Stimulated activated naive CD8-positive, alpha-beta T cell treated with anti-CD3 and anti-CD28 coated beads, Interleukin-15, Interleukin-2, amounts not matched to agents 100 U/mL and 50 U/mL, for 24 hours (primary cell): Measurements from ENCODE around the gene ABCB8.
A peak's percentile ranks its signal among the peaks of the same experiment; 100 is the strongest.

Source experiments
- ATAC-seq: fragments of 150-1000 bp; cut with Tn5 transposase; one replicate; pipeline ENCODE4 v1.10.0; 2021
- DNase-seq: peaks from one replicate; pipeline ENCODE4 v3.0.0; 2021

The ABCB8 gene

DNA sequence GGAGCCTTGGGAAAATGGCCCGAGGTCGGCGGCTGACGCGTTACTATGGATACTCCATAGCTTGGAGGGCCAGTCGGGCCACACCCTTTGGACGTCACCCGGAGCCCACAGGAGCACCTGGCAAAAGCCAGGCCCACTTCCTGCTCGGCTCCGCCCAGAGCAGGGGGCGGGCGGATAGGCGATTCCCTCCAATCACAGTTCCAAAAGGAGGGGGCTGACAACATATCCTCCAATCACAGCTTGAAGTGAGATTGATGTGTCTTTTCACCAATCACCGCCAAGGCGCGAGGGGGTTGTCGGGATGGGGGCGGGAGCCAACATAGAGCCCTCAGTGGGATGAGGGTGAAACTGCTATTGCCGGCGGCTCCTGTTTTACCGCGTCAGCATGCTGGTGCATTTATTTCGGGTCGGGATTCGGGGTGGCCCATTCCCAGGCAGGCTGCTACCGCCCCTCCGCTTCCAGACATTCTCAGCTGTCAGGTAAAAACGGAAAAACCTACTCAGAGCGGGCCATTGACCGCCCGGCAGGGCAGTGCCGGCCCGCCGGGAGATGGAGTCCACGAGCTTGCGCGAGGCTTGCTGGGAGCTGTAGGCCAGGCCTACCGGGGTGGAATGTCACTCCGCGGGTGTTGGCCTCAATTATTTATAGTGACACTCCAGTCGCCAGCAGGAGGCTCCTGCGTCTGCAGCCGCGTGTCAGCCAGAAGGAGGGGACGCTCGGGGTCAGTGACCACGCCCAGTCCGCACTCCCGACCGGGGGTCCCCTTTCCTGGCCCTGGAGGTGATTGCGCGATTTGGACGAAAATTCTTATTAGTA lies at the start of gene ABCB8:
TSS of gene ABCB8 (plus strand) at position 320 of the 817 bp plus-strand sequence. CDS start at position 386, 66 bp downstream.
- peak; percentile 97 for DNase-seq
- ATAC-seq, result peak; percentile 93

DNA sequence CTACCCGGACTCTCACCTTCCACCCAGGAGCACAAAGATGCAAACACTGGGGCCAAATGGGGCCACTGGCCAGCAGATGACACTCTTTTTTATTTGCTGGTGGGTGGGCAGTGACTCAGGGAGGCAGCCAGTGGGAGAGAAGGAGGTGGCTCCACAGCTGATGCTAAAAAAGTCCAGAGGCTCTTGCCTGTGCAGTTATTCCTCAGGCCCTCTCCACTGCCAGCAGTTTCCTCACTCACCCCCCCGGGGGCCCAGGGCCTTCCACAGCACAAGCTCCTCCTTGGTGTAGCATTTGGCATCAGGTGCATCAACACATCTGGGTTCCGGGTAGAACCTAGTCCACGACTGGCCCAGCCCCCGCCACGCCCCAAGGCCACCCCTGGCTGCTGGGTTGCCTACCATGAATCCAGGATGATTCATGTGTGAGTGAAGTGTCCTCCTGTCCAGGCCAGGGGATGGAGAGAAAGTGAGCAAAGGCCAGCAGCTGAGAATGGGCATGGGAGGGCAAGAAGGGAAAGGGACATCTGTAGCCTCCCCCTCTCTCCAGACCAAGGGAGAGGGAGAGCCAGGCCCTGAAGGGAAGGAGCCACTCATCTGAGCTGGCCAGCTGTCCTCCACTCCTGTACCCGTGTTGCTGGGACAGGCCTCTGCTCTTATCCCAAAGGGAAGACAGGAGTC lies 48.4 kb upstream of the ABCB8 start:
- no peak for ATAC-seq
- no peak for DNase-seq

DNA sequence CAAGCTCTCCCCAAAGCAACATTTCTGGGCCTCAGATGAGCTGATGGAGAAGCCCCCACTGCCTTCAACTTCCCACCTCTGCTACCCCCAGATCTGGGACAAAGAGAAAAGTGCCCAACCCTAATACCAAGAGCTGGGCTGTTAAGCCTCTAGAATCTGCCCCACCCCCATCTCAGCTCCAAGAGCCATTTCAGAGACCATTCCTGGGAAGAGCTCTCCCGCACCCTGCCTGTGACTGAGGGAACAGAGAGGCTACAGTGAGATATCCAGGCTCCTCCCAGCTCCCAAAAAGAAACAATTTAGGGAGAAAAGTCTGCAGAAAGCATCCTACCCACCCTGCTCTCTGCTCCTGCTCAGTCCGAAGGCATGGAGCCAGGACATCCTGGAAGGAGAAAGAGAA lies 47.6 kb upstream of the ABCB8 start:
- DNase-seq (no peak), ATAC-seq (no peak)

DNA sequence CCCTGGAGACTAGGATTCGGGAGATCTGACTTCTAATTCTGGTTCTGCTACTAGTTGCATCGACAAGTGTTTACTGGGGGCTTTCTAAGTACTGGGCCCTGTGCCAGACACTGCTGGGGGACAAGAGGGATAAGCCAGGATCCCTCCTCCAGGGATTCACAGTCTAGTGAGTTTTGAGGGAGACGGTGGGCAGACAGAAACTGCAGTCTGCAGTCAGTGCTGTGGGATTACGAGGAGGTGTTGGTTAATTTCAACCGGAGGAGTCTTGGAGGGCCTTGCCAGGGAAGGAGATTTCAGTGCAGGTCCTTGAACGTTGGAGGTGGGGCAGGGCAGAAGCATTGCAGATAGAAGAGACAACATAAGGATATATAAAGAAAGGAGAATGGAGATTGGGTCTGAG lies 46.6 kb upstream of the ABCB8 start:
- no peak for ATAC-seq
- DNase-seq, result no peak

- no peak for DNase-seq
- no peak for ATAC-seq
Measured at GRCh38 chr7:150982351-150982750, 45.9 kb upstream of the ABCB8 start.

DNA sequence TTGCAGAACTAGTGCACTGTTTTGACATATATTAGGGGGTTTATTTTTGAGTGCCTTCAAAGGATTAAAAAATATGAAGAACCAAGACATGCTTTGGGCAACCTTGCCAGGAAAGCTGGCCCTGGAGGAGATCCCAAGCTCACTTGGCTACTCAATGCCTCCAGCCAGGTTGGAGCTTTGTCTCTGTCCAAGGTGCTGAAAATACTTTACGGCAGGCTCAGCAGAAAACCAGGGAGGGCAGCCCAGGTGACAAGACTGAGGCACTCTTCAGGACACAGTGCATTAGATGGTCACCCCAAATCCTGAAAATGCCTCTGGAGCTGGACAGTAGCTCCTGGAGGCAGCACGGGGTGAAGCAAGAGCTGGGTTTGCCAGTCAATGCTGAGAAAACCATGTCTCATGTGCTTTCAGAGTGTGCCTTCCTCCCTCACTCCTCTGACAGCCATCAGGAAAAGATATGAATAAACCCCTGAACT lies 44.3 kb upstream of the ABCB8 start:
- ATAC-seq (no peak), DNase-seq (no peak)

DNA sequence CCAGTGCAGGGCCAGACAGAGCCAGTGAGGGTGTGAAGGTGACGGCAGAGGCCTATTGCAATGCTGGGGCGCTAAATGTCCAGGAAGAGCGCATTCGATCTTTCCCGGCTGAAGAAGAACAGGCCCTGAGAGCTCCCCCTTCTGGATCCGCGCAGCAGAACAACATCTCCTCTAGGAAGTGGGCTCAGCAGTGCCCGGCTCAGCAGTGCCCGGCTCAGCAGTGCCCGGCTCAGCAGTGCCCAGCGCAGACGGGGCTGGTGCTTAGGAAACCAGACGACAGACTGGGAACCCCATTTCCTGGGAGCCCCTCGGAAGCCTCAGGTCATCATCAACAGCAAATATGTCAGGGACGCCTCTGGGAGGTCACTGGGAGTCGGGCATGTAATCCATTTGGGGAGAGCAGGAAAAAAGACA lies 42.1 kb upstream of the ABCB8 start:
- ATAC-seq (peak; percentile 37), DNase-seq (peak; percentile 71)

- no peak for ATAC-seq
- no peak for DNase-seq
Measured at GRCh38 chr7:150986556-150986955, 41.7 kb upstream of the ABCB8 start.

- ATAC-seq (peak; percentile 51), DNase-seq (peak; percentile 81)
Measured at GRCh38 chr7:150988230-150989226, 39.7 kb upstream of the ABCB8 start.

- ATAC-seq, result no peak
- DNase-seq, result no peak
Measured at GRCh38 chr7:150989456-150989855, 38.8 kb upstream of the ABCB8 start.

GRCh38 chr7:150990416-150991186 lies 37.6 kb upstream of the ABCB8 start, which contains the start of gene NOS3:
Gene NOS3 (plus strand): TSS chr7:150991017. CDS start chr7:150993804, 2,787 bp downstream.
- no peak for ATAC-seq
- no peak for DNase-seq

DNA sequence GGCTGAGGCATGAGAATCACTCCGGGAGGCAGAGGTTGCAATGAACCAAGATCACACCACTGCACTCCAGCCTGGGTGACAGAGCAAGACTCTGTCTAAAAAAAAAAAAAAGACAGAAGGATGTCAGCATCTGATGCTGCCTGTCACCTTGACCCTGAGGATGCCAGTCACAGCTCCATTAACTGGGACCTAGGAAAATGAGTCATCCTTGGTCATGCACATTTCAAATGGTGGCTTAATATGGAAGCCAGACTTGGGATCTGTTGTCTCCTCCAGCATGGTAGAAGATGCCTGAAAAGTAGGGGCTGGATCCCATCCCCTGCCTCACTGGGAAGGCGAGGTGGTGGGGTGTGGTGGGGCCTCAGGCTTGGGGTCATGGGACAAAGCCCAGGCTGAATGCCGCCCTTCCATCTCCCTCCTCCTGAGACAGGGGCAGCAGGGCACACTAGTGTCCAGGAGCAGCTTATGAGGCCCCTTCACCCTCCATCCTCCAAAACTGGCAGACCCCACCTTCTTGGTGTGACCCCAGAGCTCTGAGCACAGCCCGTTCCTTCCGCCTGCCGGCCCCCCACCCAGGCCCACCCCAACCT lies 36.1 kb upstream of the ABCB8 start:
- DNase-seq (no peak), ATAC-seq (no peak)

- DNase-seq, result no peak
Measured at GRCh38 chr7:150992833-150993302, 35.4 kb upstream of the ABCB8 start.

DNA sequence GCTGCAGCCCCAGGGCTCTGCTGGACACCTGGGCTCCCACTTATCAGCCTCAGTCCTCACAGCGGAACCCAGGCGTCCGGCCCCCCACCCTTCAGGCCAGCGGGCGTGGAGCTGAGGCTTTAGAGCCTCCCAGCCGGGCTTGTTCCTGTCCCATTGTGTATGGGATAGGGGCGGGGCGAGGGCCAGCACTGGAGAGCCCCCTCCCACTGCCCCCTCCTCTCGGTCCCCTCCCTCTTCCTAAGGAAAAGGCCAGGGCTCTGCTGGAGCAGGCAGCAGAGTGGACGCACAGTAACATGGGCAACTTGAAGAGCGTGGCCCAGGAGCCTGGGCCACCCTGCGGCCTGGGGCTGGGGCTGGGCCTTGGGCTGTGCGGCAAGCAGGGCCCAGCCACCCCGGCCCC lies 34.7 kb upstream of the ABCB8 start:
- DNase-seq (no peak), ATAC-seq (no peak)

More at GRCh38 chr7:150992833-150993302, 35.4 kb upstream of the ABCB8 start:
- no peak for ATAC-seq

DNA sequence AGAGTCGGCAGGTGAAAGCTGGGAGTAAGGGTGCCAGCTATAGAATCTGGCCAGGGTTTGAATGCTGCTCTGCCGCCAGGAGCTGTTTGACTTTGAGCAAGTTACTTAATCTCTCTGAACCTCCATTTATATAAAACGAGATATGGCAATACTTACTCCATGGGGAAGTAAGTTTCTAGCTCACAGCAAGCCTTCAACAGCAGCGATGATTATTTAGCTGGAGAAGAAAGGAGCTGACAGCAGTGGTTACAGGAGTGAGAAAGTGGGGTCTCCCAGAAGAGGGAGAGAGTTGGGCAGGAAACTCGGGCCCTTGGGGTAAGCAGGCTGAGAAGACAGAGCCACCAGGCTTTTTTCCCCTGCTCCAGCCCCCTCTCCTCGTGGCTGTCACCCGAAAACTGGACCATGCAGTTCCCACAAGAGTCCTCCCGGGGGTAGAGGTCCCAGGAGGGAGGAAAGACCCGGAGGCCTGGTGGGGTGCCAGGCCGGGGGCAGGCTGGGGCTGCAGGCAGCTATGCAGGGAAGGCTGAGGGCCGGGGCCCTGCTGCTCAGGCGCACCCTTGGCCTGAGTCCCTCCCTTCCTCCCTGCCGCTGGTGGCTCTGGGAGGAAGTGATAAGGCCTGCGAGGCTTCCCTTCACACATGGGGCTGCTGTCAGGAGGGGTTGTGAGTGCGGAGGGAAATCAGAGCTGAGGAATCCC lies 34.0 kb upstream of the ABCB8 start:
- no peak for DNase-seq
- peak; percentile 25 for ATAC-seq

GRCh38 chr7:150994838-150995510 lies 33.3 kb upstream of the ABCB8 start:
- no peak for ATAC-seq
- no peak for DNase-seq

- DNase-seq (no peak), ATAC-seq (no peak)
Measured at GRCh38 chr7:150996376-150997074, 31.7 kb upstream of the ABCB8 start.

DNA sequence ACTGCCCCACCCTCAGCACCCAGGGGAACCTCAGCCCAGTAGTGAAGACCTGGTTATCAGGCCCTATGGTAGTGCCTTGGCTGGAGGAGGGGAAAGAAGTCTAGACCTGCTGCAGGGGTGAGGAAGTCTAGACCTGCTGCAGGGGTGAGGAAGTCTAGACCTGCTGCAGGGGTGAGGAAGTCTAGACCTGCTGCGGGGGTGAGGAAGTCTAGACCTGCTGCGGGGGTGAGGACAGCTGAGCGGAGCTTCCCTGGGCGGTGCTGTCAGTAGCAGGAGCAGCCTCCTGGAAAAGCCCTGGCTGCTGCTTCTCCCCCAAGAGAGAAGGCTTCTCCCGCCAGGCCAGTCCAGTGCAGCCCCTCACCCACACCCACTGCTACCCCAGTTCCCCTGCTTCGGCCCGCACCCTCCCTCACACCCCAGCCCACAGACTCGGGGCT lies 31.2 kb upstream of the ABCB8 start:
- DNase-seq (no peak), ATAC-seq (no peak)

DNA sequence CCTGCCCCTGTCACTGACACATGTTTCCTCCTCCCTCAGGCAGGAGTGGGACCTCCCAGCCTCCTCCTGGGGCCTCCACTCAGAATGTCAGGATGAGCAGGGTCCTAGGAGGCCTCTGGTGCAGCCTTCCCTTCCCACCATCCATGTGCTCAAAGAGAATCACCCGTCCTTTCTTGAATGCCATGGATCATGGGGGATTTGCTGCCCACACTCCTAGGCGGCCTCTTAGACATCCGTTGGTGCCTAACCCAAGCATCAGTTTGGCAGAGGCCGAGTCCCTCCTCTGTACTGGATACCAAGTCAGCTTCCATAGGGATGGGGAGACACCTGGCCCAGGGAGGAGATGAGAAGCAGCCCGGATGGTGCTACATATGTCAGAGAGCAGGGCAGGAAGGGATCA lies 30.4 kb upstream of the ABCB8 start:
- ATAC-seq (no peak), DNase-seq (no peak)
